ENCODE measurements around the gene CPNE9. TPM values are rescaled to one million over a fixed set of nuclear protein-coding genes. Genes with fewer than 3 reads are reported as not detected.

CPNE9 gene
- total RNA-seq, 2 experiments from 2014 or later, result not detected

- Mint-ChIP-seq H3K9me3 (no peaks in the 10 kb centered on the region), H3K4me1 (ENCODE audit: low read depth) (peaks cover 54% of the 10 kb centered on the region), H3K27me3 (no peaks in the 10 kb centered on the region), H3K36me3 (peaks cover 19% of the 10 kb centered on the region), H3K27ac (peak overlapping the region; percentile 93), H3K4me3 (peak overlapping the region; percentile 3)
- intact Hi-C loops (cut with micrococcal nuclease), result no loop called here
- ChIA-PET POLR2A (interaction anchor here (1.1 to 3.1 kb wide), 10 partner anchors 7 to 380 kb away, joined by 3 to 16 read pairs (median 8); partner anchors contain the start of genes ARPC4, BRPF1, CAMK1 and TADA3), CTCF (interaction anchor here (0.7 to 2.1 kb wide), 5 partner anchors 9 to 44 kb away, joined by 3 to 6 read pairs (median 3); partner anchors contain the start of genes ARPC4 and TADA3)
- DNase-seq, result peak; percentile 52
Observed at GRCh38 chr3:9776896-9777693, 73.5 kb downstream of the CPNE9 start.

- peaks cover 25% of the 10 kb centered on the region for H3K36me3 Mint-ChIP-seq
- H3K4me3 Mint-ChIP-seq, result peak overlapping the region; percentile 3
- DNase-seq, result peak; percentile 37
- H3K27me3 Mint-ChIP-seq, result no peaks in the 10 kb centered on the region
- CTCF ChIA-PET, result interaction anchor here (0.7 to 2.1 kb wide), 5 partner anchors 9 to 44 kb away, joined by 3 to 6 read pairs (median 3); partner anchors contain the start of genes ARPC4 and TADA3
- H3K27ac Mint-ChIP-seq, result peak overlapping the region; percentile 93
- POLR2A ChIA-PET, result interaction anchor here (0.8 to 3.1 kb wide), 12 partner anchors 8 to 381 kb away, joined by 3 to 16 read pairs (median 6); partner anchors contain the start of genes ARPC4, BRPF1, CAMK1 and CRELD1
- no peaks in the 10 kb centered on the region for H3K9me3 Mint-ChIP-seq
- intact Hi-C loops (cut with micrococcal nuclease), result loop anchor here (1.0 to 2.0 kb wide), 6 partner anchors 7 to 381 kb away; partner anchors contain the start of genes BRPF1, SETD5 and TADA3
- H3K4me1 Mint-ChIP-seq (ENCODE audit: low read depth), result peaks cover 58% of the 10 kb centered on the region
Observed at GRCh38 chr3:9777694-9778021, 74.0 kb downstream of the CPNE9 start.

- Mint-ChIP-seq H3K27me3 (no peaks in the 10 kb centered on the region), H3K9me3 (no peaks in the 10 kb centered on the region), H3K4me1 (ENCODE audit: low read depth) (peaks cover 62% of the 10 kb centered on the region), H3K36me3 (peaks cover 31% of the 10 kb centered on the region), H3K27ac (peak overlapping the region; percentile 93), H3K4me3 (no peak overlapping the region)
- DNase-seq, result peak; percentile 86
- intact Hi-C loops (cut with micrococcal nuclease), result loop anchor here (1.0 to 2.0 kb wide), 6 partner anchors 8 to 382 kb away; partner anchors contain the start of genes BRPF1, SETD5 and TADA3
- ChIA-PET POLR2A (interaction anchor here (0.8 to 3.1 kb wide), 13 partner anchors 9 to 382 kb away, joined by 3 to 16 read pairs (median 6); partner anchors contain the start of genes ARPC4, BRPF1, CAMK1 and CRELD1), CTCF (interaction anchor here (0.7 to 2.1 kb wide), 8 partner anchors 8 to 168 kb away, joined by 3 to 6 read pairs (median 4); partner anchors contain the start of genes ARPC4, CRELD1 and TADA3)
Observed at GRCh38 chr3:9778143-9779074, 74.8 kb downstream of the CPNE9 start.

- CTCF ChIA-PET, result interaction anchor here (0.7 to 2.1 kb wide), 5 partner anchors 7 to 154 kb away, joined by 3 to 6 read pairs (median 5); partner anchors contain the start of genes ARPC4, CRELD1 and TADA3
- POLR2A ChIA-PET, result interaction anchor here (1.4 to 3.1 kb wide), 7 partner anchors 9 to 154 kb away, joined by 5 to 16 read pairs (median 9); partner anchors contain the start of genes ARPC4, BRPF1, CAMK1 and CRELD1
- H3K4me3 Mint-ChIP-seq, result no peak overlapping the region
- peaks cover 36% of the 10 kb centered on the region for H3K36me3 Mint-ChIP-seq
- no peaks in the 10 kb centered on the region for H3K27me3 Mint-ChIP-seq
- intact Hi-C loops (cut with micrococcal nuclease), result loop anchor here (2.0 kb wide), 1 partner anchor 382 kb away; the partner anchor contains the start of gene SETD5
- no peaks in the 10 kb centered on the region for H3K9me3 Mint-ChIP-seq
- H3K27ac Mint-ChIP-seq, result peak overlapping the region; percentile 93
- peaks cover 62% of the 10 kb centered on the region for H3K4me1 Mint-ChIP-seq (ENCODE audit: low read depth)
- DNase-seq, result no peak
Observed at GRCh38 chr3:9779075-9779593, 75.5 kb downstream of the CPNE9 start.

Other genes with a start within 250 kb of the CPNE9 start
- not detected for gene LHFPL4, start 150.0 kb upstream of the CPNE9 start, total RNA-seq
- gene MTMR14, start 54.3 kb upstream of the CPNE9 start, total RNA-seq, result 10 to 100 TPM; 39.0 to 40.5 TPM
- gene BRPF1, start 27.9 kb downstream of the CPNE9 start, total RNA-seq, result 10 to 100 TPM; 25.0 to 27.3 TPM
- 10 to 100 TPM; 35.7 to 36.5 TPM for gene OGG1, start 46.1 kb downstream of the CPNE9 start, total RNA-seq
- gene CAMK1, start 66.1 kb downstream of the CPNE9 start, total RNA-seq, result 10 to 100 TPM; 48.2 to 51.9 TPM
- gene TADA3, start 88.6 kb downstream of the CPNE9 start, total RNA-seq, result 10 to 100 TPM; 86.9 to 92.1 TPM
- gene ARPC4, start 89.2 kb downstream of the CPNE9 start, total RNA-seq, result 100 to 1,000 TPM; 237 to 240 TPM
- gene TTLL3, start 106.4 kb downstream of the CPNE9 start, total RNA-seq, result 10 to 100 TPM; 49.6 to 49.7 TPM
- 10 to 100 TPM; 79.0 to 80.8 TPM for gene RPUSD3, start 140.2 kb downstream of the CPNE9 start, total RNA-seq
- gene CIDEC, start 176.4 kb downstream of the CPNE9 start, total RNA-seq, result not detected
- 10 to 100 TPM; 25.0 to 27.8 TPM for gene JAGN1, start 186.8 kb downstream of the CPNE9 start, total RNA-seq
- 1 to 10 TPM; 1.8 to 1.9 TPM for gene IL17RE, start 199.0 kb downstream of the CPNE9 start, total RNA-seq
- gene IL17RC, start 213.3 kb downstream of the CPNE9 start, total RNA-seq, result under 1 TPM; 0.40 to 0.46 TPM
- gene CRELD1, start 230.0 kb downstream of the CPNE9 start, total RNA-seq, result 10 to 100 TPM; 14.1 to 16.1 TPM
- 1 to 10 TPM; 7.8 to 8.2 TPM for gene PRRT3, start 248.6 kb downstream of the CPNE9 start, total RNA-seq